ENCODE results near the gene ENO2.

The ENO2 gene

DNA sequence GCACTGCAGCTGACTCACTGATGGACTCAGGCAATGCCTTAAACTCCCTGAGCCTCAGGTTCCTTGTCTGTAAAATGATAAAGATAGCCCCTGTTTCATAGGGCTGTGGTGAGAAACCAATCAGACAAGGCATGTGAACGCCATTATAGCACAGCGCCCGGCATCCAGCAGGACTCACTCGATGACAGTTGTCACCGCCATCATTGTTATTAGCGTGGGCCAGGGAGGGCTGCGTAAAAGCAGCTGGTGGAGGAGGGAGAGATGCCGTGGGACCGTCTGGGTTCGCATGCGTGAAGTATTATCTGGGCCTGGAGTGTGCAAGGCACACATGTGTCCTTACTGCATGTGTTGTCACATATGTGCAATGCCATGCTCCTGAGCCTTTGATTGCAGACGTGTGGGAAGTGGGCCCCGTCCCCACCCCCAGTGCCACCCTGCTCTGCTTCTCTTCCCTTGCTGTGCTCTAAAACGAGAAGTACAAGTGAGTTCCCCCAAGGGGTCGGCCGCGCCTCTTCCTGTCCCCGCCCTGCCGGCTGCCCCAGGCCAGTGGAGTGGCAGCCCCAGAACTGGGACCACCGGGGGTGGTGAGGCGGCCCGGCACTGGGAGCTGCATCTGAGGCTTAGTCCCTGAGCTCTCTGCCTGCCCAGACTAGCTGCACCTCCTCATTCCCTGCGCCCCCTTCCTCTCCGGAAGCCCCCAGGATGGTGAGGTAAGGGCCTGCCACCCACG lies 36.6 kb downstream of the ENO2 start, which contains the start of gene PTPN6:
TSS of gene PTPN6 (plus strand) at position 546 of the 730 bp plus-strand sequence. CDS start at position 703, 157 bp downstream.
- DNase-seq, result peak; percentile 65

DNA sequence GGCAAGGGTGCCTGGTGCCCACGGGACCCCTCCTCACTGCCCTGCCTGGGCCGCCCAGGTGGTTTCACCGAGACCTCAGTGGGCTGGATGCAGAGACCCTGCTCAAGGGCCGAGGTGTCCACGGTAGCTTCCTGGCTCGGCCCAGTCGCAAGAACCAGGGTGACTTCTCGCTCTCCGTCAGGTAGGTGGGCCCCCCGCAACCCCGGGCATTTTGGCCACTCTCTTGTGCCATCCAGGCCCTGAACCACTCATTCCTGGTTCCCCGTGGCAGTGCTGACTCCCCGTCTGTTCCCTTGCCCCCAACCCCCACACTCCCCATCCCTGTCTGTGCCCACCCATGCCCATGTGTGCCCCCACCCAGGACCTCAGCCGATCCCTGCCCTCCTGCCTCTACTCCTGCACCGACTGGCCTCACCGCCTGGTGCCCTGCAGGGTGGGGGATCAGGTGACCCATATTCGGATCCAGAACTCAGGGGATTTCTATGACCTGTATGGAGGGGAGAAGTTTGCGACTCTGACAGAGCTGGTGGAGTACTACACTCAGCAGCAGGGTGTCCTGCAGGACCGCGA lies 37.3 kb downstream of the ENO2 start:
- DNase-seq, result no peak

DNA sequence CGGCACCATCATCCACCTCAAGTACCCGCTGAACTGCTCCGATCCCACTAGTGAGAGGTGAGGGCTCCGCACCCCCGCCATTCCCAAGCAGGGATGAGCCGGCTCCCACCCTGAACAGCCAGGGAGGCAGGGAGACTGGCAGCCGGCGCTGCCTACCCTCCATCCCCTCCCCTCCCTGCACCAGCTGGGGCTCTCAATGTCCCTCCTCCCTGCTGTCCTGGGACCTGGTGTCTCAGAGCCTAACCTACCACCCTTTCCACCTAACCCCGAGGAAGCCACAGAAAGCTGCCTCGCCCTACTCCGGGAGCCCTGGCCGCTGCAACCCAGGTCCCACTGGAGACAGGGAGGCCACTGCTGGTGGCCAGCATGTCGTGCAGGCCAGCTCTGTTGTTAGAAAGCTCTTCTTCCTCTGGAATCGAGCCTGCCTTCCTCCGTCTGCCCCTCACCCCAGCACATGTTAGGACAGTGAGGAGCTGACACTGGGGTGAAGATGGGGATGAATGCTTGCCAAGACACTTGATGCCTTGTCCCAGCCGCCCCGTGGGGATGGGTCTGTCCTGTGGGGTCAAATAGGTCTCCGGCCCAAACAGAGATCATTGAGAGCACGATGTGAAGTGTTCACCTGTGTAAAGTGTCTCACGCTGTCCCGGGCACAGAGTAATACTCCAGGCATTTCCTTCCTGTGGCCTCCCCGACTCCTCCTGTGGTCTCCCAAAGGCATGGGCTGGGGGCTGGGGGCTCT lies 37.9 kb downstream of the ENO2 start:
- no peak for DNase-seq

DNA sequence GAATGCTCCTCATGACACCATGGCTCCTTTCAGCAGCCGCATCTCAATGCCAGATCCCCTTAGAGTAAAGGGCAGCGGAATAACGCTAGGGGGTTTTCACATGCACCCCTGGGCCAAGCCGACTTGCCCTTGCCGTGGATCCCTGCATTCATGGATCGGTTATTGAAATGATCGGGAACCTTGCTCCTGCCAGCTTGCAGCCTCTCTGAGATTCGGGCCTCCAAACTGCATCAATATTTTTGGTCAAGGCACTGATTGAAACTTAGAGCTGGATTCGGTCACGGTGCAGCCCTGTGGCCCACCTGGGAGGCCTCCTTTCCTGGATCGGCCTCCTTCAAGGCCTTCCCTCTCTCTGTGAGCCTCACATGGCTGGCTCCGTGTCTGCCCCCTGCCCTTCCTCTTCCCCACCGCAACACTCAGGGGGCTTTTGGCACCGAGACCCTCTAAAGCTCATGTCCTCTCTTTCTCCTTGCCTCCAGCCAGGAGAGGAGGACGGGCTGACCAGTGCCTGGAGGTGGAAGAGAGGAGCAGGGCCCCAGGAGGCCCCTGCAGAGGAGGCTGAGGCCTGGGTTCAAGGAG lies 38.6 kb downstream of the ENO2 start:
- DNase-seq, result no peak

DNA sequence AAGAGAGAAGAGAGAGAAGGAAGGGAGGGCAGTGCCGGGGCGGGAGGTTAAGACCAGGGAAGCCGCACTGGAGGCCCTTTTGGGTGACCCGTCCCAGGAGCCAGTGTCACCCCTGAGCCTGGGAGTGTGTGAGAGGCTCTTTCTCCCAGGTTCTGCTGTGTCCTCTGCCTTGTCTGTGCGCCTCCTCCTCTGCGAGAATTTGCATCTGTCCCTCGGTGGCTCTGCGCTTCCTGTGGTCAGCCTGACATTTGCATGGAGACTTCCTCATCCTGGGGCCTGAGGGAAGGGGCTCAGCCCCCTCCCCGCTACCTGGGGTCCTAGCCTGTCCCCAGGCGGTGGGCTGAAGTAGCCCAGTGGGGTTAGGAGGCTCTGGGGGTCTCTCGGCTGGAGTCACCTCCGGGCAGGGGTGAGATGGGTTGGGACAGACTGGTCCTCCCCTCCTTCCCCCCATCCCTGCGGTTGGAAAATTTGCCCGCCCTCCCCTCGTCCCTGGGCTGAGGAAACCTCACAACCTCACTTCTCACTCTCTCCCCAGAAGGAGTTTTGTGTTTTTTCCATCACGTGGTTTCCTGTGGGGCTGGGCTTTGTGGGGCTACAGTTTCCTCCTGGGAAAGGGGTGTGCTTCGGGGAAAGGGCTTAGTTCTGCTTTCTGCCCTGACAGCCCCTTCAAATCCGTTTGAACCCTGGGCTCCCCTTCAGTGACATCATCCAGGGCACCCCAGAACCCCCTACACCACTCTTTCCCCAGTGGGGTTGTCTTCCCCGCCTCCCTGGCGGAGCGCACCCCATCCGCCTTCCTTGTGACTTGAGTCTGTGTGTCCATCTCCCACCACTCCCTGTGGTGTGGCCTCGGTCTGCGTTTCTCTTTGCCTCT lies 39.3 kb downstream of the ENO2 start:
- DNase-seq, result peak; percentile 85

DNA sequence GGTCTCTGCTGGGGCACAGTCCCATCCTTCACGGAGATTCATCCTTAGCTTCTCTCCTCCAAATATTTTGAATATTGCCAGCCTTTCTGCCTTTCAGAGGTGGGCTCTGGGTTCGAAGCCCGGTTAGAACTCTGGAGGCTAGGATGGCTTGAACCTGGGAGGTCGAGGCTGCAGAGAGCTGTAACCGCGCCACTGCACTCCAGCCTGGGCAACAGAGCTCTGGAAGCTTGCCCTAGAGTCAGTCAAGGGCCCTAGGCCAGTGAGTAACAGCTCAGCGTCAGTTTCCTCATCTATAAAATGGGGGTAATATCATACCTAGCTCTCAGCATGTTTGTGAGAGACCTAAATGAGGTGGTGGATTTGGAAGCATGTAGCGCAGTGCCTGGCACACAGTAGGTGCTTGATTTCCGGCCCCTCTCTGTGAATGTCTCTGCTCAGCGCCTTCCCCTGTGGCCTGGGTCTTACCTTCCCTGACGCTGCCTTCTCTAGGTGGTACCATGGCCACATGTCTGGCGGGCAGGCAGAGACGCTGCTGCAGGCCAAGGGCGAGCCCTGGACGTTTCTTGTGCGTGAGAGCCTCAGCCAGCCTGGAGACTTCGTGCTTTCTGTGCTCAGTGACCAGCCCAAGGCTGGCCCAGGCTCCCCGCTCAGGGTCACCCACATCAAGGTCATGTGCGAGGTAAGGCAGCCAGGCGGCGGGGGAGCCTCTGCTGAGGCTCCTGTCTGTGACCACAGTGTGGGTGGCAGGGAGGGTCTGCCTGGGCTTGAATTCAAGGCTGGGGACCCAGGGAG lies 40.1 kb downstream of the ENO2 start:
- DNase-seq, result no peak

DNA sequence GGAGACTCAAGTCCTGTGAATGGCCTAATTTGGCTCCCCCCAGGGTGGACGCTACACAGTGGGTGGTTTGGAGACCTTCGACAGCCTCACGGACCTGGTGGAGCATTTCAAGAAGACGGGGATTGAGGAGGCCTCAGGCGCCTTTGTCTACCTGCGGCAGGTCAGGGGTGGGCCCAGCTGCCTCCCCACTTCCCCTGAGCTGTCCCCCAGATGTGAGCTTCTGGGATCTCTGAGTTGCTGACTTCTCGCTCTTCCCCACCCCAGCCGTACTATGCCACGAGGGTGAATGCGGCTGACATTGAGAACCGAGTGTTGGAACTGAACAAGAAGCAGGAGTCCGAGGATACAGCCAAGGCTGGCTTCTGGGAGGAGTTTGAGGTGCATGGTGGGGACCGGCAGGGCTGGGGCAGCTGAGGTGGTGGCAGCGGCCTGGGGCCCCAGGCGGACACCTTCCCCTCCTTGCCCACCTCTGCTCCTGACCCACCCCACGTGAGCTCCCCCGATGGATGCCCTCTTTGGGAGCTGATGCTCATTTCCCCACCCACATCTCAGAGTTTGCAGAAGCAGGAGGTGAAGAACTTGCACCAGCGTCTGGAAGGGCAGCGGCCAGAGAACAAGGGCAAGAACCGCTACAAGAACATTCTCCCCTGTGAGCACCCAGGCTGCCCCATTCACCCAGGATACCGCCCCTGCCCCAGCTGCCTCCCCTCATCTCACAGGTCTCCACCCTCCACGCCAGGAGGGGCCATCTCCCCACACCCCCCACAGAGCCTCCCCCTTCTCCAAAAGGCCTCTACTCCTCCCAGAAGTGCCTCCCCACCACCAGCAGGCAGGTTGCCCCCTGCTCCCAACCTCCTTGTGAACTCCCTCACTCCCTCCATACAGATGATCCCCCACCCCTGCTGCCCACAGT lies 41.0 kb downstream of the ENO2 start:
- no peak for DNase-seq

DNA sequence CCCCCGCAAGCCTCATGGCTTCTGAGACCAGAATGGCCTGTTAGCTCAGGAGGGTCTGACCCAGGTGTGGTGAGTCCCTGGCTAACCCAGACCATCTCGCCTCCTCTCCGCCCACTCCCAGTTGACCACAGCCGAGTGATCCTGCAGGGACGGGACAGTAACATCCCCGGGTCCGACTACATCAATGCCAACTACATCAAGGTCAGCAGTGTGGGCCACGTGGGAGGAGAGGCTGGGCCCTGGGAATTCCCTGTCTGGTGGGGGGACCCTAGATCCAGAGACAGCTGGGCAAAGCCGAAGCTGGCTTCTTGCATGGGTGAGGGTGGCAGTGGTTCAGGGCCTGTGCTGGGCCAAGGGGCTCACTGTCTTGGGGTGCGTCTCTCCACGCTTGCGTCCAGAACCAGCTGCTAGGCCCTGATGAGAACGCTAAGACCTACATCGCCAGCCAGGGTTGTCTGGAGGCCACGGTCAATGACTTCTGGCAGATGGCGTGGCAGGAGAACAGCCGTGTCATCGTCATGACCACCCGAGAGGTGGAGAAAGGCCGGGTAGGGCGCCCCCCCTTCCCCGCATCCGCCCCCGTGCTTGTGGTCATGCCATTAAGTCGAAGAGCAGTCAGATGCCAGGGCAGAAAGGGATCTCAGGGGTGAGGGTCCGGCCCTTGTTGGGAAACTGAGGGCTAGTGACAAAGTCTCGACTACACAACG lies 41.8 kb downstream of the ENO2 start:
- DNase-seq, result peak; percentile 46

DNA sequence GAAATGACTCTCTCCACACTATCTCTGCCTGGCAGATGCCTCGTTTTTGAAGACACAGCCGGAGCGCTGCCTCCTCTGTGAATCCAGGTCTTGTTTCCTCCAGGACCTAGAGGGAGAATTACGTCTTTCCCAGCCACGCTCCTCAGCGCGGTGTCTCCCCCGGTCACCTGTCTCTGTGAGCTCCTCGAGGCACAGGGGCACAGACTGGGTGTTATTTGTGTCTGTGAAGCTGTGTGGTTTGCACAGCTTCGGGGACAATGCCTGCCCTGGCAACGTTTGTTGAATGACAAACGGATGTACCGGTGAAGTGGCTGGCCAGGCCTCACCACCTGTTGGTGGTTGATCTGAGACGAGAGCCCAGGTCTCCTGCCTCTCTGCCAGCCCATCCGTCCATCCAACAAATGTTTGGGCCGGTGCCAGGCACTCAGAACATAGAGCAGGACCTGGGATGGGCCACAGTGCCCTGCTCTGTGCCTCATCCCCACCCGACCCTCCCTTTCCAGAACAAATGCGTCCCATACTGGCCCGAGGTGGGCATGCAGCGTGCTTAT lies 42.8 kb downstream of the ENO2 start:
- peak; percentile 68 for DNase-seq

DNA sequence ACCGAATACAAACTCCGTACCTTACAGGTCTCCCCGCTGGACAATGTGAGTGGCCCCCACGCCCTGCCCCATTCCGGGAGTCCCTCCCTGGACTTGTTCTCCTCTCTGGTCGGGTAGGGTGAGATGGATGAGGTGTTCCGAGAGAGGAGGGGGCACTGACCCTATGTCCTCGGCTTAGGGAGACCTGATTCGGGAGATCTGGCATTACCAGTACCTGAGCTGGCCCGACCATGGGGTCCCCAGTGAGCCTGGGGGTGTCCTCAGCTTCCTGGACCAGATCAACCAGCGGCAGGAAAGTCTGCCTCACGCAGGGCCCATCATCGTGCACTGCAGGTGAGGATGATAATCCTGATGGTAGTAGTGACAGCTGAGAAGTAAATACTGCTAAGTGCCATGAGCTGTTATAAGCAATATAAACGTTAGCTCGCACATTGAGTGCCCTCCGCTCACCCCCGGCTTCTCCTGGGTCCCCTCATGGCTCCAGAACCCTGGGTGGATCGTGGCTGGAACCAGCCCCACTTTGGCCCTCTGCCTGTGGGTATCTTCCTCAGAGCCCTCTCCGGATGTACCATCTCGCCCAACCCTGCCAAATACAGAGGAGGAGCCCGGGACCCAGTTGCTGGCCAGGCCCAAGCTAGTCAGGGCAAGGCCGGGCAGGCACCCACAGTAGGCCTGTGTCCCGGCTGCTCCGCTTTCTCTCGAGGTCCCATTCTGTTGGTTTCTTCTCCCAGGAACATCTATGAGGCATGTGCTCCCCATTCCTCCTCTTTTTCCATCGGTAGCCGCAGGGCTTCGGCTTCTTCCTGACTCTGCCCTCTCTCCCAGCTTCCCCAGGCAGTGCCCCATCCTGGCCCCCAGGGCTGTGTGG lies 43.6 kb downstream of the ENO2 start:
- peak; percentile 21 for DNase-seq

DNA sequence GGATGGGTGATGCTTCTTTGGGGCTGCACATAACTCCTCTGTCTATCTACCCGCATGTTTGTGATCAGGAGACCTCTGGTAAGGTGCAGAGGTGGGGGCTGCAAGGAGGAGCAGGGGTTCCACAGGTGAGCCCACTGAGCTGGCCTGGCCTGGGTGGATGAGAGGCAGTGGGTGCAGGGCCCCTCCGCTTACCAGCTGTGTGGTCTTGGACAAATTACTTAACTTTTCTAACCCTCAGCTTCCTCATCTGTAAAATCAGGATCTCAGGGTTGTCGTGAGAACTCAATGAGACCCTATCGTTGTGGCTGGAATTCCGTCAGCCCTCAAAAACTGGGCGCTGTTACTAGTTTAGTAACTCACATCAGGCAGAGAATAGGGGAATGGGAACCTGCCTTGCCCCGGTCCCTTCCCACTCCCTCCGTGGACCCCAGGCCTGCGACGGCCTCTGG lies 44.3 kb downstream of the ENO2 start:
- DNase-seq, result no peak

DNA sequence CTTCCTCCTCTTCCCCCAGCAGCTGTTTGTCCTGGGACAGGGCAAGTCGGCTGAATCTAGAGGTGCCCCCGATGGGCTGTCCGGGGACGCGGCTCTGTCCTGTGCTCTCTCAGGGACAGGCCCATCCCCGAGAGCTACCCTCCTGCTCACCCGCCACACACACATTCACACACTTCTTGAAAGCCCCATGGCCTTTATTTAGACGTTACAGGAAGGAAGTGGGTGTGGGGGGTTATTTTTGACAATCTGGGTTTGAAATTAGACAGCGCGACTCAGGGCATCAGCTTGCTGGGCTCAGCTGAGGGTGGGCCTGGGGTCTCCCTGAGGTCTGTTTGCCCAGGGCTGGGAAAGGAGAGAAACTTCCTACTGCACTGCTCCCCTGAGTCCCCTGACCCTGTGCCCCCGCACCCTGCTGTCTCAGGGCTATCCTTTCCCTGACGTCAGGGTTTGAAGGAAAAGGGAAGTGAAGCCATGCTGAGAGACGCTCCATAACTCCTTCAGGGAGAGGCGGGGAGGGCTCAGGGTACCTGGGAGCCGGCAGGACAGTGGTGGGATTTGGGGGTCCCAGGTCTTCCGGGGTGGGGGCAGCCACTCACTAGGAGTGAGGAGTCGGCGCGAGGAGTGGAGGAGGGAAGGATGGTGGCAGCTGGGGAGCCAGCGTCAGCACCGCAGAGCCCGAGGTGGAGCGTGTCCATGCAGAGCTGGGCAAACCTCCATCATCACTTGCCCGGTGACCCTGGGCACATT lies 44.9 kb downstream of the ENO2 start:
- DNase-seq, result peak; percentile 90

DNA sequence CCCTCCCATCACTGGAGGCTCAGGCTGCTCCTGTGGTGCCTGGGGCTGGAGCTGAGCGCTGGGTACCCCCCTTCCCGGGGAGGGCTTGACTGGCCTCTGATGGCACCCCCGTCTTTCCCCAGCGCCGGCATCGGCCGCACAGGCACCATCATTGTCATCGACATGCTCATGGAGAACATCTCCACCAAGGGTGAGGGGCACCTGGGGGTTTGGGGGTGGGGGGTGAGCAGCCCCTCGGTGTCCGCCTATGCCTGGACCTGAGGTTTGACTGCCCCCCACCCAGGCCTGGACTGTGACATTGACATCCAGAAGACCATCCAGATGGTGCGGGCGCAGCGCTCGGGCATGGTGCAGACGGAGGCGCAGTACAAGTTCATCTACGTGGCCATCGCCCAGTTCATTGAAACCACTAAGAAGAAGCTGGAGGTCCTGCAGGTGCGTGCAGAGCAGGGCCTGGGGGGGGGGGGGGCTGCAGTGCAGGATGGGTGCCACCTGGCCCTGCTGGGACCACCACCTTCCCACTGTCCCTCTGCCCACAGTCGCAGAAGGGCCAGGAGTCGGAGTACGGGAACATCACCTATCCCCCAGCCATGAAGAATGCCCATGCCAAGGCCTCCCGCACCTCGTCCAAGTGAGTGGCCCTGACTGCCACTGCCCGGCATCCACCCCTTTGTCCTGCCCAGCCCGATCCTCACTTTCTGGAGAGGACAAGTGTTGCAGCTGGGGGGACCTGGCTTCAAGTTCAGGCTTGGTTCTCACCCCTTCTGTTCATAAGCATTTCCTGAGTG lies 45.6 kb downstream of the ENO2 start:
- DNase-seq, result no peak

DNA sequence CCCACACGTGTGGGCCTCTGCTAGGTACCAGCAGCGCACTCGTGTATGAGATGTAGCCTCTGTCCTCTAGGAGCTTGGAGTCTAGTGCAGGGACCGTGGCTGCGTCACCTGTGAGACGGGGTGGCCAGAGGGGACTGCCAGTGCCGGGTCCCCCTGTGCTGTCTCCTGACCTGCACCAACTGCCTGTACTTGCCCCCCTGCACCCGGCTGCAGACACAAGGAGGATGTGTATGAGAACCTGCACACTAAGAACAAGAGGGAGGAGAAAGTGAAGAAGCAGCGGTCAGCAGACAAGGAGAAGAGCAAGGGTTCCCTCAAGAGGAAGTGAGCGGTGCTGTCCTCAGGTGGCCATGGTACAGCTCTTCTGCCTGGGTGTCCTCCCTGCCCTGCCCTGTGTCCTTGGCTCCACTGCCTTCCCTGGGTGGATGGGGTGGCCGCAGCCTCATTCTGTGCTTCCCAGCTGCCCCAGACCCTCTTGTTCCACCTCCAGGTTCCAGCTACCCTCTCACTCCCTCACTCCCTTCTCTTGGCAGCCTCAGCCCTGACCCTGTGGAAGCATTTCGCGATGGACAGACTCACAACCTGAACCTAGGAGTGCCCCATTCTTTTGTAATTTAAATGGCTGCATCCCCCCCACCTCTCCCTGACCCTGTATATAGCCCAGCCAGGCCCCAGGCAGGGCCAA lies 46.4 kb downstream of the ENO2 start:
- peak; percentile 56 for DNase-seq

DNA sequence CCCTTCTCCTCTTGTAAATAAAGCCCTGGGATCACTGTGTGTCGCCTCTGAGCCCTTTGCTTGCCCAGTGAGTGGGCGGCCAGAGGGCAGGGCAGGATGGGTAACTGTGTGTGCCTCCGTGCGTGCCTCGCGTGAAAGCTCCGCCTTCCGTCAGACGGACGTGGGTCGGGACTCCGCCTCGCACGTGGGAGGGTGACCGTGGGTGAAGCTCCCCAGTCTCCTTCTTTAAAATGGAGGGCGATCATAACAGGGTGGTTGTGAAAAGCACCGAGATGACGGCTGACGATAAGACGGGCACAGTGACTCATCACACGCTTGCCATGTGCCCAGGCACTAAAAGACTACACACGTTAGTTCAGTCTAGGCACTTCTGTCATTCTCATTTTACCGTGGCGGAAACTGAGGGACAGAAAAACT lies 46.9 kb downstream of the ENO2 start:
- DNase-seq, result peak; percentile 94

DNA sequence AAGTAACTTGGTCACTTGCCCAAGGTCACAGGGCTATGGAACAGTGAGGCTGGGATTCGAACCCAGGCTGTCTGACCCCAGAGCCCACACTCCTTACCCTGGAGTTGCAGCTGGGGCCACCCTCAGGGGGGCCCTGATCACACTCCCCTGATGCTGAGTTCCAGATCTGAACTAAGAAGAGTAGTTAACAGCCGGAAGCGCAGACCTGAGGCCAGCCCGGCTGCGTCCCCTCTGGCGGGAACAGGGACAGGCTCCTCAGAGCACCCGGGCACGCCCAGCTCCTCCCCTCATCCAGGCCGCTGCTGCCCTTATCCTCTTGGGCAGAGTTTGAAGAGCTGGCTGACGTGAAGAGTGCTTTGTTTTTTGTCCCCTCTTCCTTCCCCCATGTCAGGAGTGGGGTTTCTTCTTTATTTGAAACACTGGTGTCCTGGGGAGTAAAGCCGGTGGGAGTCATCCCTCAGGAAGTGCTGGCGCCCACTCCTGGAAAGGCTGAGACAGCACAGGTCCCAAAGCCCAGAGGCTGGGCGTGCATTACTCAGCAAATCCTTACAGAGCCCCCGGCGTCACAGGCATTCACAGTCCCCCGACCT lies 47.4 kb downstream of the ENO2 start:
- DNase-seq, result no peak

All from CD4-positive, alpha-beta T cell treated with Interleukin-12 subunit alpha and Interleukin-12 subunit beta, for 1 hour (primary cell).